AG08396 (cell line): Measurements from ENCODE around the gene SNTN.
"Not testable (repeated sequence)": the region's sequence is repeated elsewhere in the genome, so short reads cannot be mapped to it uniquely, and the experiment has no call there.

Experiments used
- DNase-seq: peaks from one replicate; pipeline ENCODE4 v3.0.0; 2012; ENCODE audit warnings: low spot score, mixed read lengths

Gene SNTN

DNA sequence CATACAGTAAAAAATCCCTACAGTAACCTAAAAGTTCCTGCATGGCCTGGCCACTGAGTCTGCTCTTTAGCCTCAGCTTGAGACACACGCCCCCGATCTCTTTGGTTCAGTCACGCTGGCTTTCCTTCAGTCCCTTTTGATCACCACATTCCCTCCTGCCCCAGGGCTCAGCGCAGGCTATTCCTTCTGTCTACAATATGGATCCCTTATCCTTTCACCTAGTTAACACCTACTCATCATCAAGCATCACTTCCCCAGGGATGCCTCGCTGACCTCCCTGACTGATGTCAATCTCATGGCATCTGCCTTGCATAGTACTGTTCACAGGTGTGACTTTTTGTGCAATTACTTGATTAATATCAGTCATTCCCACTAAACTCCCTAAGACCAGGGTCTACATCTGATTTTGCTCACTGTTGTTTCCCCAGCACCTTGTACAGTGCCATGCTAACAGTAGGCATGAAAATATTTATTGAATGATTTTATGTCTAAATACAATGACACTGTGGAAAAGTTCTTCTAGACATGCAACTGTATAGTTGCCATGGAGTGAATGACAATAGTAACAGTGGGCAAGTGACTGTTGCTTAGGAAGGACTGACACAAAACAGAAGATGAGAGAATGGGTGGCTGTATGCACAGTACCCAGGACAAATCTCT lies at the start of gene SNTN:
Gene SNTN (plus strand): TSS at position 610 of the 660 bp plus-strand sequence. CDS start 13 bp downstream, at position 623.
- DNase-seq, result no peak

GRCh38 chr3:63607716-63608115 lies 44.8 kb upstream of the SNTN start:
- no peak for DNase-seq

DNA sequence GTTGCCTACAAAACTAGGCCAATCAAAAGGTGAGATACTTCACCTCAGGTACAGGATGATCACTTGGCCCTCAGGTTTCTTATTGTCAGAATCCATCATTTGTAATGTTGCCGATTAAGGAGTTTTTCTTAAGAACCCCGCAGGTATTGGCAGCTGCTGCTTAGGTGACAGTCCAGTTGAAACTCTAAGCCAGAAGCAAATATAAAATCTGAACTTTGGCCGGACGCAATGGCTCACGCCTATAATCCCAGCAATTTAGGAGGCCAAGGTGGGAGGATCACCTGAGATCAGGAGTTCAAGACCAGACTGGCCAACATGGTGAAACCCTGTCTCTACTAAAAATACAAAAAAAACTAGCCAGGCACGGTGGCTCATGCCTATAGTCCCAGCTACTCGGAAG lies 43.1 kb upstream of the SNTN start:
- DNase-seq, result no peak

DNA sequence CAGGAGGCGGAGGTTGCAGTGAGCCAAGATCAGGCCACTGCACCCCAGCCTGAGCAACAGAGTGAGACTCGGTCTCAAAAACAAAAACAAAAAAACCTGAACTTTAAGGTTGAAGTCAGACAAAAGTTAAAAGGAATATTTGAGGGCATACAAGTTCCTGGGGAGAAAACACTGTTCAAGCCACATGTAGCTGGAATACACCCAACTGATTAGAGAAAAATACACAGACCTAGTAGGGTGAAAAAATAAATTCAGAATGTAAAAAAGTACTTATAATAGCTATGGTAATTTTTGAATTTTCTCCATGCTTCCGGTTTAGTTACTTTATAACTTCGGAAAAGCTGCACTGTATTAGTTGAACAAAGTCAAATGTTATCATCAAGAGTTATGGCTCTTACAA lies 42.6 kb upstream of the SNTN start:
- no peak for DNase-seq

DNA sequence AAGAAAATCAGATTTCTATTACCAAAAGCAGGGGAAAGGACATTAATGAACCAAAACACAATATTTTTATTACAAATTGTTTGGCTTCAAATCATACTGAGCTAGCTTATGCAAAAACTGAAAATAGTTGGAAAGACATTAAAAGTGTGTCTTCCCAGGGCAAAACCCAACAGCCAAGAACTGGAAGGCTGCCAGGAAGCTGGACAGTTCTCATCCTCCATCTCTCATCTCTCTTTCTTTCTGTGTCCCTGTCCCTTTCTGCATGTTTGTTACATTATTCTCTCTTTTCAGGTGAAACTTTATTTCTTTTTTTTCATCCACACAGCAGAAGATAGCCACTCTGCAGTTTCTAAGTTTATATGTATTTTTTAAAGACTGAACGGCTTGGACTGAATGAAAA lies 41.1 kb upstream of the SNTN start:
- DNase-seq, result no peak

DNA sequence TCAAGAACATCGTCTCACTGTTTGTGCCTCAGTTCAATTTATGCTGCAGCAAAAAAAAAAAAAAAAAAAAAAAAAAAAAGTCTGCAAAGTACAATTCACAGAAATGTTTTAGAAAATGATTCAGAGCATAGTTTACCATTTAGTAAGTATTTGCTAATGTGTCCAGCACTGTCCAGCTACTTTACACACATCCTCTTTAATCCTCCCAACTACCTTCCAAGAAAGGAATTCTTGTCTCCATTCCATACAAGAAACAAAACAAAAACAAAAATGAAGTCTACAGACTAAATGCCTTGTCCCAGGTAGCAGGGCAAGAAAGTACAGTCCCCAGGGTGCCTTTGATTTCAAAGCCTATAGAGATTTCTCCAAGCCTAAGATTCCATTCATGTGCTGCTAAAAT lies 38.9 kb upstream of the SNTN start:
- peak; percentile 40 for DNase-seq

- no peak for DNase-seq
Measured at GRCh38 chr3:63617391-63617790, 35.1 kb upstream of the SNTN start.

DNA sequence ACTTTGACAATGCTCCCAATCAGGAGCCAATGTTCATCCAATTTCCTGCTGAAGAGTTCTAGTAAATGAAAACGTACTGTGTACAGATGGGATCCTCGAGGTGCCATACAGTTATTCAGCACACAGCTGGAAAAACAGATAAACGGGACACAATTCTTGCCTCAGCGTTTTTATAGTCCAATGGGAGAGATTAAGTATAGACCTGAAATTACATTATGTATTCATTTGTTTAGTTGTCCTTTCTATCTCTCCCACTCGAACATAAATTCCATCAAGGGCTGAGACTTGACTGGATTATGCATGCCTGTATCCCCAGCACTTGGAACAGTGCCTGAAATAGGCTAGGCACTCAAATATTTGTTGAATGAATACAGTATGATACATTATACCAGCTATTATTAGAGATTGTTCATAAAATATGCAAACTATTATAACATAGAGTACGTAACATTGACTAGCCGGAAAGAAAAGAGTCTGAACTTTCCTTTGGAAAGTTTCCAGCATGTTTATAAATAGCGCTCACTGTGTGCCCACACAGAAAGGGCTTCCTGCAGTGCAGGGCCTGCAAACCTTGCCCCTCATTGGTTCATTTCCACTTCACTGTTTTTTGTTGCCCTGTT lies 27.4 kb upstream of the SNTN start:
- DNase-seq, result peak; percentile 66

DNA sequence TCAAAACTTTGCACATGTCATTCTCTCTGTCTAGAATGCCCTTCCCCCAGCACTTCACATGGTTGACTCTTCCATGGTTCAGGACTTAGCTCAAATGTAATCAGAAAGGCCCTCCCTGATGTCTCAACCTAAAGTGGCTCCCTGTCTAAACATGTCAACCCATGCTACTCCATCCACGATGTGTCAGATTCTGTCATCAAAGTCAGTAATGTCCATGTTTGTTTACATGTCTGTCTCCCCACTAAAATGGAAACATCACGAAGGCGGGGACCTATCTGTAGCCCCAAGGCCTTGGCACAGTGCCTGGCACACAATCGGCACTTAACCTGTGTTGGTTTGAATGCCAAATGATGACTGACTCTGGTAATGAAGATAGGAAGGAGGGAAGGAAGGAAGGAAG lies 20.8 kb upstream of the SNTN start:
- DNase-seq, result no peak

DNA sequence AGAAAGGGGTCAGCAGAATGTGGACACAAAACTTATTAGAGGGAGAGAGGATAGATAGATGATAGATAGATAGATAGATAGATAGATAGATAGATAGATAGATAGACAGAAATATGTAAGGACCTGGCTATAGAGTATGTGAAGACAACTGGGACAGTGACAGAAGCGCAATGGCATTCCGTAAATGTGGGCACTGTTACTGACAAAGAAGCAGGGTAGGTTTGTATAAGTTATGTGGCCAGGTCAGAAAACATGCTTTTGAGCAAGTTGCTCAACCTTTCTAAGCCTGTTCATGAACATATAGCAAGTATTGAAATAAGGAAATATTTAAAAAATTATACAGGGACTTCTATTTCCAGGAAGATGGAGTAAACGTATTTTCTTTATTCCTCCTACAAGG lies 17.3 kb upstream of the SNTN start:
- no peak for DNase-seq

DNA sequence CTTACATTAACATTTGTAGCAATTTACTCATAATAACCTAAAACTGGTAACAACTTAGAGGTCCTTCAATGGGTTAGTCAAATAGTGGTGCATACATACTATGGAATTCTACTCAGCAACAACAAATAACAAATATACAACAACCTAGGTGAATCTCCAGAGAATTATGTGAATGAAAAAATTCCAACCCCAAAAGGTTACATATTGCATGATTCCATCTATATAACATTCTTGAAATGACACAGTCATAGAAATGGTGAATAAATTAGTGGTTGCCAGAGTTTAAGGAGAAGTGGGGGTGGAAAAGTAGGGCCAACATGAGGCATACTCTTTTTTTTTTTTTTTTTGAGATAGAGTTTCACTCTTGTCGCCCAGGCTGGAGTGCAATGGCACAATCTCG lies 12.7 kb upstream of the SNTN start:
- DNase-seq, result no peak

- no peak for DNase-seq
Measured at GRCh38 chr3:63642488-63642887, 10.0 kb upstream of the SNTN start.

GRCh38 chr3:63644212-63644797 lies 8.2 kb upstream of the SNTN start:
- DNase-seq, result no peak

DNA sequence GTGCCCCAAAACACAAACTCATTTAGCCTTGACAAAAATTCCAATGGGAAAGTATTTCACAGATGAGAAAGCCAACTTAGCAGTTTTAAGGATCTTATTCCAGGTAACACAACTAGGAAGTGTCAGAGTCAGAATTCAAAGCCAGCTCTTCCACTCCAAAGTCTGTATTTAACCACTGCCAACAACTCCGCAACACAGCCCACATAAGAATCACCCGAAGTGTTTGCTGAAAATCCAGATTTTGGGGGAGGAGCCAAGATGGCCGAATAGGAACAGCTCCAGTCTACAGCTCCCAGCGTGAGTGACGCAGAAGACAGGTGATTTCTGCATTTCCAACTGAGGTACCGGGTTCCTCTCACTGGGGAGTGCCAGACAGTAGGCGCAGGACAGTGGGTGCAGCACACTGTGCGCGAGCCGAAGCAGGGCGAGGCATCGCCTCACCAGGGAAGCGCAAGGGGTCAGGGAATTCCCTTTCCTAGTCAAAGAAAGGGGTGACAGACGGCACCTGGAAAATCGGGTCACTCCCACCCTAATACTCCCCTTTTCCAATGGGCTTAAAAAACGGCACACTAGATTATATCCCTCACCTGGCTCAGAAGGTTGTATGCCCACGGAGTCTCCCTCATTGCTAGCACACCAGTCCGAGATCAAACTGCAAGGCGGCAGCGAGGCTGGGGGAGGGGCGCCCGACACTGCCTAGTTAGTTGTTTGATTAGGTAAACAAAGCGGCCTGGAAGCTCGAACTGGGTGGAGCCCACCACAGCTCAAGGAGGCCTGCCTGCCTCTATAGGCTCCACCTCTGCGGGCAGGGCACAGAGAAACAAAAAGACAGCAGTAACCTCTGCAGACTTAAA lies 7.3 kb upstream of the SNTN start:
- not testable (repeated sequence) for DNase-seq

- DNase-seq, result no peak
Measured at GRCh38 chr3:63654211-63654610, 1.7 kb downstream of the SNTN start.

DNA sequence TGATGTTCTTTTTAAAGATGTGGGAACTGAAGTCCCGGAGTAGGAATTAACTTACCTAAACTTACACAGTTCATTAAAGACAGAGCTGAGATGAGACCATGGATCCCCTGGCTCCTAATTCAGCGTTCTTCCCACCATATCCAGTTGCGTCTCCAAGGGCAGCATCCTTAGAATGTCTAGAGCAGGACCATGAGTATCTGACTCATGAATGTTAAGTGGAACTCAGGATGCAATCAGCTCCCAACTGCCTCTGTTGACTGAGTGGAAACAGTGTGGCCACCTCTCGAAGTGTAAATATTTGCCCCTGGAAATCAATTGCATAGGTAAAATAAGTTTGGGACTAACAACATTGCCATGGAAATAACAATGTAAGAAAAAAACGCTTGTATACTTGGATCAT lies 2.5 kb downstream of the SNTN start:
- no peak for DNase-seq

DNA sequence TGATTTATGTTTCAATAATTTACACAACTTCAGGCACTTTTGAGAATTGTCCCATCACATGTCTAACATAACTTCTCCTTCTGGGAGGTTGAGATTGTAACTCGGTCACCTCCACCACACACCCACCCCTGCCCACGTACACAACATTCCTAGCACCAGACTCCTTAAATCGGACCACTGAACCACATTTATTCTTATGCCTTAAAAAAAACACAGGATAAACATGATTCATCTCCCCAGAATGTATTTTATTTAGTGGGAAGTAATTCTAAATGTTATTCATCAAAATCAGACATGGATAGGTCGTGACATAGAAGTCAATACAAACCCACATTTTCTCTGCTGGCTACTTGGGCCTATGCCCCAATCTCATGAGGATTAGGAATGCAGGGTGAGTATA lies 3.0 kb downstream of the SNTN start:
- DNase-seq, result peak; percentile 25

GRCh38 chr3:63656786-63657185 lies 4.3 kb downstream of the SNTN start:
- DNase-seq, result peak; percentile 5

- no peak for DNase-seq
Measured at GRCh38 chr3:63661242-63661641, 8.8 kb downstream of the SNTN start.

DNA sequence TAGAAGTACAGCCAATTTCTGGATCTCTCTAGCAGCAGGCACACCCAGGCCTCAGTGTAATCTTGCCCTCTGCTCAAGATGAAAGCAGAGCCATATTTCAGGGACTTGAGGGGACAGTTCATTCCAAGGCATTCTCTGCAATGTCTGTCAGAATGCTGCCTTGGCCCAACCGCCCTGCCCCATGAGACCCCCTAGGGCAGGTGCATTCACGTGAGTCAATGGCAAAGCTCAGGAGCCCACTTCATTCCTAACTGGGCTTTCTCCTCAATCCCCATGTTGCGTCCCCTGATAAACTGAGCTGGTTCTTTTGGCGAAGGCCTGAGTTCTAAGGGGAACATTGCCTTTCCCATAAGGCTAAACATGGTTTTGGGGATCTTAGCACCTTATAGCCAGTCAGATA lies 9.5 kb downstream of the SNTN start:
- DNase-seq, result no peak

DNA sequence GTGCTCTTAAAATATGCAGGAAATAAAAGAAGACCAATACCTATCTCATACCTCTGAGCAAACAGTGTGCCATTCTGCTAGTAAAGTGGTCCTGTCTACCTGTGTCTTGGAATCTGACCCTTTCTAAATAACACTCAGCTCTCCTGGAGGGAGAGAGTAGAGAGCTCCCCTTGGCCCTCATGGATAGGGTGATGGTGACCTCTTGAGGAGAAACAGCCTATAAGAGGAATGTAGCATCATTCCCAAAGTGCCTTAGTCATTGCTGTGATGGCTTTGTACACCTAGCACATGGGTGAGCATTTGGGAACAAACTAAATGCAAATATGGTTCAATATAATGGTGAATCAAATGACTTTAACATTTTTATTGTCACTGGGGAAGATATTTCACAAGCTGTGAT lies 10.0 kb downstream of the SNTN start:
- DNase-seq, result peak; percentile 12

GRCh38 chr3:63670544-63670943 lies 18.1 kb downstream of the SNTN start:
- no peak for DNase-seq

DNA sequence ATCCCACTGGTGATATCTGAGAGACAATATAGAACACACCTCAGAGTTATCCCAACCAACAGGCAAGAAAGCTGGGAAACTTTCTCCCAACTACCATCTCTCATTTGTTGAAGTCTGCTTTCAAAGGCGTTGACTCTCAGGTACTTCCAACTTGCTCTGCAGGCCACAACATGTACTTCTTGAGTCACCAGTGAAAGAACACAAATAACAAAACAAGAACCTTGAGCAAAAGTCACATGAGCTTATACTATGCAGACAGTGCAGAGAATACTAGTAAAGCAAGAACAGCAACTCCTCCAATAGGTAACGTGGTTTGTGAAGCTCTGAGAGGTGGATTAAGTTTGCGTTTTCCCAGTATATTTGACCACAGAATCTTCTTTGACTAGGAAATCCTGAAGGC lies 20.6 kb downstream of the SNTN start:
- DNase-seq, result no peak
